A673 (cell line): ENCODE measurements around the gene MAP3K5.

ENCODE experiments used
- CTCF ChIP-seq: fragments of 300-800, 200-600 bp; sonication (generic); conservative IDR thresholded peaks from 2 replicates; pipeline ENCODE4 v1.5.1; 2017; ENCODE audit warnings: low read depth, mild to moderate bottlenecking, antibody characterized with exemption, low read length, moderate library complexity, mixed read lengths
- EZH2 ChIP-seq: fragments of 200-600 bp; sonication (generic); IDR thresholded peaks from 2 replicates; pipeline ENCODE4 v1.6.1; 2017; ENCODE audit warnings: borderline replicate concordance, low read depth, mild to moderate bottlenecking, mixed read lengths, antibody characterized with exemption, low read length; ENCODE audit not compliant: poor library complexity, severe bottlenecking

DNA sequence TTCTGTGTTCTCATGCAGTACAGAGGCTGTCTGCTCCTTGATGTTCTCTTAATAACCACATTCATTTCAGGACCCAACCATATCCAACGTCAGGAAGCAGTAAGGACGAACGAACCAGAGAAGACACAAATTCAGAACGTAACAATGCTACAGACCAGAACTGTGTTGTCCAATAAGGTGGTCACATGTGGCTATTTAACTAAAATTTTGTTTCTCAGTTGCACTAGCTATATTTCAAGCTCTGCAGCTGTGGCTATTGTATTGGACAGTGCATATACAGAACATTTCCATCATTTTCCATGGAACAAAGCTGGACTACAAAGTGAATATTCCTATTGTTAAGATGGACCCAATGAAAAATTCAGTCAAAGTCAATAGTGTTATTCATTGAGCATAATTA is 269.1 kb downstream of the MAP3K5 start:
- TF ChIP-seq CTCF (no peak), EZH2 (no peak)
